K562 (cell line): ENCODE measurements around the gene DZIP3. TPM values are rescaled to one million over a fixed set of nuclear protein-coding genes. Genes with fewer than 3 reads are reported as not detected.

ENCODE experiments used
- C11orf30 ChIP-seq: fragments of 450-650 bp; IDR thresholded peaks from 2 replicates; pipeline ENCODE4 v1.6.1; 2016; ENCODE audit warnings: low read depth, mild to moderate bottlenecking
- CCNT2 ChIP-seq: IDR thresholded peaks from 2 replicates; pipeline ENCODE4 v1.6.1; 2011; ENCODE audit warnings: borderline replicate concordance, low read depth, mild to moderate bottlenecking, moderate library complexity, mixed read lengths, low read length; ENCODE audit not compliant: insufficient read length; ENCODE audit errors: extremely low read depth
- DLX4 ChIP-seq: fragments of 250-450 bp; sonication (Bioruptor Pico); IDR thresholded peaks from 2 replicates; pipeline ENCODE4 v1.6.1; 2021; ENCODE audit warnings: mild to moderate bottlenecking
- FOXK2 ChIP-seq, 2 experiments: fragments of 450-650 bp; IDR thresholded peaks in 1 of 2; conservative IDR thresholded peaks in 1 of 2; 2 replicates each; pipeline ENCODE4 v1.6.1; 2016; ENCODE audit warnings: low read depth in 2 of 2, mild to moderate bottlenecking in 1 of 2
- HMG20B ChIP-seq: fragments of 250-450 bp; sonication (Bioruptor Pico); IDR thresholded peaks from 2 replicates; pipeline ENCODE4 v1.5.0; 2021; ENCODE audit warnings: mild to moderate bottlenecking
- JUND ChIP-seq, 2 experiments: IDR thresholded peaks; 2 replicates in 1 of 2; 3 replicates in 1 of 2; pipeline ENCODE4 v1.6.1; 2011; ENCODE audit warnings: borderline replicate concordance in 2 of 2, low read depth in 2 of 2, low read length in 2 of 2, improper control_type of control experiment in 1 of 2, missing biosample characterization in 1 of 2, missing genetic modification characterization in 1 of 2, missing genetic modification reagents in 1 of 2
- MAFK ChIP-seq: IDR thresholded peaks from 2 replicates; pipeline ENCODE4 v1.6.1; 2011; ENCODE audit warnings: low read length, improper control_type of control experiment
- NCOR1 ChIP-seq: fragments of 450-650 bp; IDR thresholded peaks from 2 replicates; pipeline ENCODE4 v1.6.1; 2016; ENCODE audit warnings: mild to moderate bottlenecking, moderate library complexity
- POLR2A ChIP-seq: fragments of 450-650 bp; conservative IDR thresholded peaks from 2 replicates; pipeline ENCODE4 v1.6.1; 2016
- PREB ChIP-seq: sonication (generic); formaldehyde crosslinking; IDR thresholded peaks from 2 replicates; pipeline ENCODE4 v1.8.1; 2023; ENCODE audit warnings: mild to moderate bottlenecking, missing genetic modification reagents
- RERE ChIP-seq: sonication (generic); formaldehyde crosslinking; IDR thresholded peaks from 2 replicates; pipeline ENCODE4 v1.8.0; 2023; ENCODE audit warnings: missing genetic modification reagents, mild to moderate bottlenecking, borderline replicate concordance
- SMARCA4 ChIP-seq: fragments of 450-650 bp; IDR thresholded peaks from 2 replicates; pipeline ENCODE4 v1.6.1; 2016
- SNIP1 ChIP-seq: fragments of 450-650 bp; IDR thresholded peaks from 2 replicates; pipeline ENCODE4 v1.7.1; 2017; ENCODE audit warnings: low read depth, mild to moderate bottlenecking
- SOX6 ChIP-seq: fragments of 450-650 bp; IDR thresholded peaks from 2 replicates; pipeline ENCODE4 v1.6.1; 2014; ENCODE audit warnings: mild to moderate bottlenecking
- STAT5A ChIP-seq: IDR thresholded peaks from 2 replicates; pipeline ENCODE4 v1.6.1; 2012; ENCODE audit warnings: low read length, inconsistent platforms, borderline replicate concordance
- TRIM25 ChIP-seq: fragments of 450-650 bp; IDR thresholded peaks from 2 replicates; pipeline ENCODE4 v1.7.0; 2016; ENCODE audit warnings: borderline replicate concordance
- ZNF253 ChIP-seq: fragments of 250-450 bp; sonication (Bioruptor Pico); conservative IDR thresholded peaks from 2 replicates; pipeline ENCODE4 v1.6.1; 2021; ENCODE audit warnings: mild to moderate bottlenecking
- ZNF436 ChIP-seq: fragments of 250-450, 450-650 bp; sonication (Bioruptor Pico); formaldehyde crosslinking; IDR thresholded peaks from 2 replicates; pipeline ENCODE4 v1.7.0; 2020; ENCODE audit warnings: mild to moderate bottlenecking
- ZNF766 ChIP-seq: fragments of 200-800 bp; sonication (Bioruptor generic); conservative IDR thresholded peaks from 2 replicates; pipeline ENCODE4 v1.6.1; 2016; ENCODE audit warnings: missing genetic modification characterization, missing compliant biosample characterization
- polyA plus RNA-seq, 8 experiments: library from polyadenylated mRNA; depleted of rRNA in 4 of 8; stranded (reverse) in 5 of 8; unstranded in 3 of 8; fragments of >200 nt; fragmentation: Nextera tagmentation in 2 of 8; fragmentation: Illumina TruSeq in 1 of 8; extraction: Ambion mirVana in 2 of 8; extraction: Trizol in 1 of 8; gene quantifications; 2 replicates each; pipeline versions ENCODE4 v1.2.1 to v1.2.3, GENCODE V29; 2011 to 2014; ENCODE audit warnings: inconsistent platforms in 1 of 8, missing spikeins in 1 of 8
- total RNA-seq, 7 experiments: library from RNA; depleted of rRNA in 6 of 7; stranded (reverse); fragments of >200 nt in 6 of 7; fragmentation: Illumina TruSeq in 2 of 7; extraction: Trizol in 2 of 7; gene quantifications; 2 replicates each; pipeline versions ENCODE4 v1.2.1 to v1.2.3, GENCODE V29; 2011 to 2021; ENCODE audit warnings: low replicate concordance in 1 of 7

Gene DZIP3
- total and polyA plus RNA-seq, 9 of the 15 experiments (the other 6 are each of a cell fraction or from before 2014, with no cell fraction given), result 3.5 to 9.7 (median 5.7) TPM

- TF ChIP-seq ZNF766 (CRISPR knock-in tag) (no peak), ZNF436 (CRISPR knock-in tag) (no peak), CCNT2 (no peak), NCOR1 (peak; percentile 6; the same call in 1 of the 2 replicates), PREB (CRISPR knock-in tag) (no peak), ZNF253 (no peak), POLR2A (peak; percentile 85), DLX4 (CRISPR knock-in tag) (no peak), STAT5A (no peak), JUND (IDR thresholded peaks at IDR 0.05; ENCODE audit: borderline replicate concordance, low read depth, low read length) (peak; percentile 42; the same call in 1 of the 2 replicates), JUND (tag; IDR thresholded peaks at IDR 0.05; ENCODE audit: borderline replicate concordance, low read depth, low read length) (no peak), HMG20B (CRISPR knock-in tag) (no peak), MAFK (no peak), C11orf30 (peak; percentile 48; the same call in 1 of the 2 replicates), RERE (no peak), FOXK2 (conservative IDR thresholded peaks at IDR 0.05 in 1 of 2, IDR thresholded peaks at IDR 0.05 in 1 of 2; ENCODE audit: low read depth in 2 of 2) (no peak), SNIP1 (no peak), SOX6 (no peak), SMARCA4 (no peak), TRIM25 (no peak)
Observed at GRCh38 chr3:108589081-108589997, at the start of gene DZIP3, which contains the start of gene CIP2A (continued).
